Measurements from ENCODE around the gene XYLT1.
"Not testable (repeated sequence)": the region's sequence is repeated elsewhere in the genome, so short reads cannot be mapped to it uniquely, and the experiment has no call there.

XYLT1 gene

DNA sequence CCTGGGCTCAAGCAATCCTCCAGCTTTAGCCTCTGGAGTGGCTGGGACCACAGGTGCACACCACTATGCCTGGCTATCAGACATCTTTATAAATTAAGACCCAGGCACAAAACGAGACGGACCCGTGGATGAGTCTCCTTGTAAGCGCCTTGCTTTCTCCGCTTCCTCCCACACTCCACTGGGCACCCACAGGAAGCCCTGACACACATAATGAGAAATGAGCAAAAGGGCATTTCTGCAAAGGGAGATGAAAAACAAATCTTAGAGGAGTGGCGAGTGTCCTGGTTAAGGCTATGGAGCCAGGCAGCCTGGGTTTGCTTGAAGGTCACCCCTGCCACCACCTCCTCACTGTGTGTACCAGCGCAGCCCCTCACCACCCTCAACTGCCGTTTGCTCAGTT lies 56.3 kb downstream of the XYLT1 start:
- no peaks in the 10 kb centered on the region for H3K36me3 ChIP-seq
- H3K27me3 ChIP-seq = no peaks in the 10 kb centered on the region
- H3K27ac ChIP-seq = peak overlapping the region in 1 of 2 donors; percentile 53
- TF ChIP-seq, protein P1, sequence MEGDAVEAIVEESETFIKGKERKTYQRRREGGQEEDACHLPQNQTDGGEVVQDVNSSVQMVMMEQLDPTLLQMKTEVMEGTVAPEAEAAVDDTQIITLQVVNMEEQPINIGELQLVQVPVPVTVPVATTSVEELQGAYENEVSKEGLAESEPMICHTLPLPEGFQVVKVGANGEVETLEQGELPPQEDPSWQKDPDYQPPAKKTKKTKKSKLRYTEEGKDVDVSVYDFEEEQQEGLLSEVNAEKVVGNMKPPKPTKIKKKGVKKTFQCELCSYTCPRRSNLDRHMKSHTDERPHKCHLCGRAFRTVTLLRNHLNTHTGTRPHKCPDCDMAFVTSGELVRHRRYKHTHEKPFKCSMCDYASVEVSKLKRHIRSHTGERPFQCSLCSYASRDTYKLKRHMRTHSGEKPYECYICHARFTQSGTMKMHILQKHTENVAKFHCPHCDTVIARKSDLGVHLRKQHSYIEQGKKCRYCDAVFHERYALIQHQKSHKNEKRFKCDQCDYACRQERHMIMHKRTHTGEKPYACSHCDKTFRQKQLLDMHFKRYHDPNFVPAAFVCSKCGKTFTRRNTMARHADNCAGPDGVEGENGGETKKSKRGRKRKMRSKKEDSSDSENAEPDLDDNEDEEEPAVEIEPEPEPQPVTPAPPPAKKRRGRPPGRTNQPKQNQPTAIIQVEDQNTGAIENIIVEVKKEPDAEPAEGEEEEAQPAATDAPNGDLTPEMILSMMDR (IDR thresholded peaks at IDR 0.05) = no peak
- intact Hi-C loops (cut with DNase I; ENCODE audit: low total_unique reads) = no loop called here
- no peak for DNase-seq
- no peaks in the 10 kb centered on the region for H3K9me3 ChIP-seq
- no peak overlapping the region for H3K4me3 ChIP-seq
- peaks cover 0 to 48% (median 19%) of the 10 kb centered on the region in 4 donors for H3K4me1 ChIP-seq

- DNase-seq = no peak
- Histone ChIP-seq H3K27me3 (no peaks in the 10 kb centered on the region), H3K4me1 (peaks cover 0 to 56% (median 19%) of the 10 kb centered on the region in 4 donors), H3K27ac (peak overlapping the region; percentile 53 to 68), H3K9me3 (no peaks in the 10 kb centered on the region), H3K36me3 (no peaks in the 10 kb centered on the region), H3K4me3 (no peak overlapping the region)
- TF ChIP-seq, protein P1 (IDR thresholded peaks at IDR 0.05) = no peak
- intact Hi-C loops (cut with DNase I; ENCODE audit: low total_unique reads) = no loop called here
Observed at GRCh38 chr16:17413508-17413907, 57.3 kb downstream of the XYLT1 start.

GRCh38 chr16:17412791-17413190 lies 58.0 kb downstream of the XYLT1 start:
- Histone ChIP-seq H3K27ac (peak overlapping the region; percentile 53 to 68), H3K4me3 (no peak overlapping the region), H3K27me3 (no peaks in the 10 kb centered on the region), H3K4me1 (peaks cover 0 to 54% (median 19%) of the 10 kb centered on the region in 4 donors), H3K9me3 (no peaks in the 10 kb centered on the region), H3K36me3 (no peaks in the 10 kb centered on the region)
- TF ChIP-seq, protein P1 (IDR thresholded peaks at IDR 0.05) = no peak
- intact Hi-C loops (cut with DNase I; ENCODE audit: low total_unique reads) = no loop called here
- DNase-seq = no peak

GRCh38 chr16:17412221-17412620 lies 58.5 kb downstream of the XYLT1 start:
- Histone ChIP-seq H3K4me3 (no peak overlapping the region), H3K27me3 (no peaks in the 10 kb centered on the region), H3K4me1 (peaks cover 0 to 48% (median 16%) of the 10 kb centered on the region in 4 donors), H3K36me3 (no peaks in the 10 kb centered on the region), H3K27ac (peak overlapping the region; percentile 53 to 68), H3K9me3 (no peaks in the 10 kb centered on the region)
- TF ChIP-seq, protein P1 (IDR thresholded peaks at IDR 0.05) = no peak
- intact Hi-C loops (cut with DNase I; ENCODE audit: low total_unique reads) = no loop called here
- no peak for DNase-seq

DNA sequence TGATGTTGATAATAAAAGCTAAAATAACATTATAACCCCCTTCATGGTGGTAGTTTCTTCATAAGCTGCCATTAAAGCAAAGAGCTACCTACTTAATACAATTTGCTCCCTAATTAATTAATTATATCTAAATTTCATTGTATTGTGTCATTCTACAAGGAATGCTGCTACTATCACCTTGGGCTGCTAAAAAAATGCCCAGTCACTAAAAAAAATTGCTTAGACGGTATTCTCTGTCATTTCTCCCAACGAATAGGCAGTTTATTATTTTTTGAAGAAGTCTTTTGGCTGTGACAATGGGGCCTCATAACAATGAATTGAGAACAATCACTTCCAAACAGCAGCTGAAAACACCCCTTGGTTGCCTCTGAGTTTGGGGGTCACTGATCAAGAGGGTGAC lies 59.5 kb downstream of the XYLT1 start:
- intact Hi-C loops (cut with DNase I; ENCODE audit: low total_unique reads) = no loop called here
- H3K36me3 ChIP-seq = no peaks in the 10 kb centered on the region
- H3K4me3 ChIP-seq = no peak overlapping the region
- H3K4me1 ChIP-seq = peaks cover 0 to 48% (median 13%) of the 10 kb centered on the region in 4 donors
- TF ChIP-seq, protein P1 (IDR thresholded peaks at IDR 0.05) = no peak
- H3K9me3 ChIP-seq = no peaks in the 10 kb centered on the region
- H3K27me3 ChIP-seq = no peaks in the 10 kb centered on the region
- DNase-seq = no peak
- peak overlapping the region in 1 of 2 donors; percentile 53 for H3K27ac ChIP-seq

DNA sequence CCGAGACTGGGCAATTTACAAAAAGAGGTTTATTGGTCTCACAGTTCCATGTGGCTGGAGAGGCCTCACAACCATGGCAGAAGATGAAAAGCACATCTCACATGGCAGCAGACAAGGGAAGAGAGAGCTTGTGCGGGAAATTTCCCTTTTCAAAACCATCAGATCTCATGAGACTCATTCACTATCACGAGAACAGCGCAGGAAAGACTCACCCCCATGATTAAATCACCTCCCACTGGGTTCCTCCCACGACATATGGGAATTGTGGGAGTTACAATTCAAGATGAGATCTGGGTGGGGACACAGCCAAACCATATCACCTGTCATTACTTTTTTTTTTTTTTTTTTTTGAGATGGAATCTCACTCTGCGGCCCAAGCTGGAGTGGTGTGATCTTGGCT lies 60.4 kb downstream of the XYLT1 start:
- DNase-seq; H3K4me3 ChIP-seq; intact Hi-C loops (cut with DNase I; ENCODE audit: low total_unique reads); H3K27me3 ChIP-seq; H3K9me3 ChIP-seq; H3K36me3 ChIP-seq: not testable (repeated sequence)
- Histone ChIP-seq H3K27ac (peak overlapping the region in 1 of 2 donors; percentile 95), H3K4me1 (peaks cover 0 to 51% (median 19%) of the 10 kb centered on the region in 4 donors)

Data from tibial artery (tissue), 4 donors.